ENCODE data around the gene MS4A4E.

Gene MS4A4E

GRCh38 chr11:60165538-60165937, 77.4 kb downstream of the MS4A4E start:
- no peak overlapping the region for H3K4me3 ChIP-seq (ENCODE audit: low read depth, low read length)
- H3K9me3 ChIP-seq (ENCODE audit: control insufficient read depth, low read length) = no peaks in the 10 kb centered on the region
- no peaks in the 10 kb centered on the region for H3K27me3 ChIP-seq (ENCODE audit: control insufficient read depth, insufficient read depth, low read length)
- TF ChIP-seq, protein P1, sequence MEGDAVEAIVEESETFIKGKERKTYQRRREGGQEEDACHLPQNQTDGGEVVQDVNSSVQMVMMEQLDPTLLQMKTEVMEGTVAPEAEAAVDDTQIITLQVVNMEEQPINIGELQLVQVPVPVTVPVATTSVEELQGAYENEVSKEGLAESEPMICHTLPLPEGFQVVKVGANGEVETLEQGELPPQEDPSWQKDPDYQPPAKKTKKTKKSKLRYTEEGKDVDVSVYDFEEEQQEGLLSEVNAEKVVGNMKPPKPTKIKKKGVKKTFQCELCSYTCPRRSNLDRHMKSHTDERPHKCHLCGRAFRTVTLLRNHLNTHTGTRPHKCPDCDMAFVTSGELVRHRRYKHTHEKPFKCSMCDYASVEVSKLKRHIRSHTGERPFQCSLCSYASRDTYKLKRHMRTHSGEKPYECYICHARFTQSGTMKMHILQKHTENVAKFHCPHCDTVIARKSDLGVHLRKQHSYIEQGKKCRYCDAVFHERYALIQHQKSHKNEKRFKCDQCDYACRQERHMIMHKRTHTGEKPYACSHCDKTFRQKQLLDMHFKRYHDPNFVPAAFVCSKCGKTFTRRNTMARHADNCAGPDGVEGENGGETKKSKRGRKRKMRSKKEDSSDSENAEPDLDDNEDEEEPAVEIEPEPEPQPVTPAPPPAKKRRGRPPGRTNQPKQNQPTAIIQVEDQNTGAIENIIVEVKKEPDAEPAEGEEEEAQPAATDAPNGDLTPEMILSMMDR (IDR thresholded peaks at IDR 0.05) = no peak
- no peaks in the 10 kb centered on the region for H3K36me3 ChIP-seq (ENCODE audit: control insufficient read depth, insufficient read depth, low read length)
- no peak overlapping the region for H3K4me2 ChIP-seq (ENCODE audit: low read length)
- no peaks in the 10 kb centered on the region for H3K79me2 ChIP-seq
- H2AFZ ChIP-seq = no peak overlapping the region
- no peak overlapping the region for H3K27ac ChIP-seq
- H3K9ac ChIP-seq = no peak overlapping the region
- no peaks in the 10 kb centered on the region for H3K4me1 ChIP-seq

DNA sequence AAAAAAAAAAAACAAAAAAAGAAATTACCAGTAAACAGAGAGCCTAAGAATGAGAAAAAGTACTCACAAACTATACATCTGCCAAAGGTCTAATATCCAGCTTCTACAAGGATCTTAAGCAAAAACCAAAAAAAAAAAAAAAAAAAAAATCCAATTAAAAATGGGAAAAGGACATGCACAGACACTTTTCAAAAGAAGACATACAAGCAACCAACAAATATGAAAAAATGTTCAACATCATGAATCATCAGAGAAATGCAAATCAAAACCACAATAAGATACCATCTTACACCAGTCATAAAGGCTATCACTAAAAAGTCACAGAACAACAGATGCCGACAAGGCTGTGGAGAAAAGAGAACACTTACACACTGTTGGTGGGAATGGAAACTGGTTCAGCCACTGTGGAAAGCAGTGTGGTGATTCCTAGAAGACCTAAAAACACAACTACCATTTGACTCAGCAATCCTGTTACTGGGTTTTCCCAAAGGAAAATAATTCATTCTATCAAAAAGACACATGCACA, 78.3 kb downstream of the MS4A4E start:
- Histone ChIP-seq H3K27me3 (ENCODE audit: control insufficient read depth, insufficient read depth, low read length) (no peaks in the 10 kb centered on the region), H3K79me2 (no peaks in the 10 kb centered on the region), H3K4me1 (no peaks in the 10 kb centered on the region), H3K36me3 (ENCODE audit: control insufficient read depth, insufficient read depth, low read length) (no peaks in the 10 kb centered on the region), H3K27ac (no peak overlapping the region), H3K4me2 (ENCODE audit: low read length) (no peak overlapping the region), H3K4me3 (ENCODE audit: low read depth, low read length) (no peak overlapping the region), H2AFZ (no peak overlapping the region), H3K9ac (no peak overlapping the region), H3K9me3 (ENCODE audit: control insufficient read depth, low read length) (no peaks in the 10 kb centered on the region)
- TF ChIP-seq, protein P1 (IDR thresholded peaks at IDR 0.05) = no peak

GRCh38 chr11:60161766-60162165, 81.2 kb downstream of the MS4A4E start:
- H3K79me2 ChIP-seq = no peaks in the 10 kb centered on the region
- no peaks in the 10 kb centered on the region for H3K36me3 ChIP-seq (ENCODE audit: control insufficient read depth, insufficient read depth, low read length)
- no peaks in the 10 kb centered on the region for H3K27me3 ChIP-seq (ENCODE audit: control insufficient read depth, insufficient read depth, low read length)
- H3K4me3 ChIP-seq (ENCODE audit: low read depth, low read length) = no peak overlapping the region
- TF ChIP-seq, protein P1 (IDR thresholded peaks at IDR 0.05) = no peak
- no peak overlapping the region for H3K9ac ChIP-seq
- no peak overlapping the region for H3K27ac ChIP-seq
- no peaks in the 10 kb centered on the region for H3K4me1 ChIP-seq
- H3K9me3 ChIP-seq (ENCODE audit: control insufficient read depth, low read length) = no peaks in the 10 kb centered on the region
- H3K4me2 ChIP-seq (ENCODE audit: low read length) = no peak overlapping the region
- no peak overlapping the region for H2AFZ ChIP-seq

DNA sequence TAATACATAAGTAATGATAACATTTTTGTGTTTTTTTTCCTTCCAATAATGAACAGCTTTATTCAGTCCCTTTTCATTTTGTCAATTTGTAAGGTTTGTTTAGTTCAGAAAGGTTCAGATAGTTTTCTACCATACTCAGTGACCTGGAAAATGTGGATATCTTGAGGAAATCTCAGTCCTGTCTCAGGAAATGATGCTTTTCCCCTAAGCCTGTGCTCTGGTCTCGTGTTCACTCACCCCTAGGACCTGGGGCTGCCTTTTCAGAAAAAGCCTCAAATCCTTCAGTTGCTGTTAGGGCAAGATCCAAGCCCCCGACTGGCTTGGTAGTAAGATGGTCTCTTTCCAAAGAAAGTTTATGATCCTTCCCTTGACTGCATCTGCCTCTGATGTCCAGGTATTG, 81.8 kb downstream of the MS4A4E start:
- Histone ChIP-seq H2AFZ (no peak overlapping the region), H3K9ac (no peak overlapping the region), H3K27ac (no peak overlapping the region), H3K4me1 (no peaks in the 10 kb centered on the region), H3K9me3 (ENCODE audit: control insufficient read depth, low read length) (no peaks in the 10 kb centered on the region), H3K4me2 (ENCODE audit: low read length) (no peak overlapping the region), H3K79me2 (no peaks in the 10 kb centered on the region), H3K36me3 (ENCODE audit: control insufficient read depth, insufficient read depth, low read length) (no peaks in the 10 kb centered on the region), H3K27me3 (ENCODE audit: control insufficient read depth, insufficient read depth, low read length) (no peaks in the 10 kb centered on the region), H3K4me3 (ENCODE audit: low read depth, low read length) (no peak overlapping the region)
- TF ChIP-seq, protein P1 (IDR thresholded peaks at IDR 0.05) = no peak

GRCh38 chr11:60159868-60160267, 83.1 kb downstream of the MS4A4E start:
- H3K9ac ChIP-seq = no peak overlapping the region
- no peaks in the 10 kb centered on the region for H3K4me1 ChIP-seq
- no peaks in the 10 kb centered on the region for H3K27me3 ChIP-seq (ENCODE audit: control insufficient read depth, insufficient read depth, low read length)
- no peak overlapping the region for H3K4me3 ChIP-seq (ENCODE audit: low read depth, low read length)
- H3K36me3 ChIP-seq (ENCODE audit: control insufficient read depth, insufficient read depth, low read length) = no peaks in the 10 kb centered on the region
- no peak overlapping the region for H2AFZ ChIP-seq
- no peak overlapping the region for H3K4me2 ChIP-seq (ENCODE audit: low read length)
- H3K27ac ChIP-seq = no peak overlapping the region
- H3K9me3 ChIP-seq (ENCODE audit: control insufficient read depth, low read length) = no peaks in the 10 kb centered on the region
- TF ChIP-seq, protein P1 (IDR thresholded peaks at IDR 0.05) = no peak
- H3K79me2 ChIP-seq = no peaks in the 10 kb centered on the region
